K562 (cell line): ENCODE results near the gene SPDEF. TPM values are rescaled to one million over a fixed set of nuclear protein-coding genes. Genes with fewer than 3 reads are reported as not detected.

Experiments used
- BRF2 ChIP-seq: IDR thresholded peaks from 3 replicates; pipeline ENCODE4 v1.6.1; 2011; ENCODE audit warnings: borderline replicate concordance, mild to moderate bottlenecking; ENCODE audit not compliant: insufficient read length, insufficient read depth
- CBX1 ChIP-seq: sonication (generic); IDR thresholded peaks from 2 replicates; pipeline ENCODE4 v1.6.1; 2016; ENCODE audit warnings: antibody characterized with exemption, low read depth, mild to moderate bottlenecking
- GTF2E2 ChIP-seq: fragments of 200-800 bp; sonication (Bioruptor generic); IDR thresholded peaks from 2 replicates; pipeline ENCODE4 v1.6.1; 2016; ENCODE audit warnings: missing genetic modification characterization, missing compliant biosample characterization
- STAT6 ChIP-seq: sonication (generic); formaldehyde crosslinking; IDR thresholded peaks from 2 replicates; pipeline ENCODE4 v1.8.1; 2023; ENCODE audit warnings: mild to moderate bottlenecking, missing genetic modification reagents
- ZNF277 ChIP-seq: fragments of 250-450 bp; sonication (Bioruptor Pico); IDR thresholded peaks from 2 replicates; pipeline ENCODE4 v1.8.0; 2022; ENCODE audit warnings: inconsistent platforms, mild to moderate bottlenecking, moderate library complexity, borderline replicate concordance
- ZNF407 ChIP-seq: fragments of 450-650 bp; IDR thresholded peaks from 2 replicates; pipeline ENCODE4 v1.6.1; 2016; ENCODE audit warnings: low read depth
- polyA plus RNA-seq, 8 experiments: library from polyadenylated mRNA; depleted of rRNA in 4 of 8; stranded (reverse) in 5 of 8; unstranded in 3 of 8; fragments of >200 nt; fragmentation: Nextera tagmentation in 2 of 8; fragmentation: Illumina TruSeq in 1 of 8; extraction: Ambion mirVana in 2 of 8; extraction: Trizol in 1 of 8; gene quantifications; 2 replicates each; pipeline versions ENCODE4 v1.2.1 to v1.2.3, GENCODE V29; 2011 to 2014; ENCODE audit warnings: inconsistent platforms in 1 of 8, missing spikeins in 1 of 8
- total RNA-seq, 7 experiments: library from RNA; depleted of rRNA in 6 of 7; stranded (reverse); fragments of >200 nt in 6 of 7; fragmentation: Illumina TruSeq in 2 of 7; extraction: Trizol in 2 of 7; gene quantifications; 2 replicates each; pipeline versions ENCODE4 v1.2.1 to v1.2.3, GENCODE V29; 2011 to 2021; ENCODE audit warnings: low replicate concordance in 1 of 7

Gene SPDEF
- total and polyA plus RNA-seq, 9 of the 15 experiments (the other 6 are each of a cell fraction or from before 2014, with no cell fraction given) = 0.04 to 0.12 (median 0.11) TPM; not detected in 5

GRCh38 chr6:34581561-34581920 lies 25.4 kb upstream of the SPDEF start (continued):
- TF ChIP-seq GTF2E2 (tag) (no peak), BRF2 (no peak), ZNF407 (no peak), CBX1 (no peak), ZNF277 (CRISPR knock-in tag) (no peak), STAT6 (CRISPR knock-in tag) (no peak)
